T follicular helper cell (primary cell): ENCODE results near the gene ELP5.

Experiments used
- DNase-seq: peaks from one replicate; pipeline ENCODE4 v3.0.0-alpha.2; 2020; ENCODE audit warnings: low read depth

ELP5 gene

GRCh38 chr17:7219229-7219811 is 32.7 kb upstream of the ELP5 start:
- DNase-seq: no peak

GRCh38 chr17:7219812-7220592 is 32.0 kb upstream of the ELP5 start, which contains the start of the genes ACADVL and DLG4:
Gene ACADVL, plus strand, starts transcription at chr17:7219938. Its CDS starts 47 bp downstream, at chr17:7219985.
Gene DLG4, minus strand, starts transcription at chr17:7219836.
- peak; percentile 60 for DNase-seq

- DNase-seq: peak; percentile 43
These were observed 31.3 kb upstream of the ELP5 start for GRCh38 chr17:7220593-7221277.

GRCh38 chr17:7221278-7222092 is 30.5 kb upstream of the ELP5 start:
- DNase-seq: no peak

- DNase-seq: no peak
These were observed 29.7 kb upstream of the ELP5 start for GRCh38 chr17:7222093-7222971.

- DNase-seq: no peak
These were observed 29.1 kb upstream of the ELP5 start for GRCh38 chr17:7222972-7223292.

GRCh38 chr17:7223375-7223774 is 28.6 kb upstream of the ELP5 start:
- DNase-seq: no peak

GRCh38 chr17:7224110-7224509 is 27.9 kb upstream of the ELP5 start:
- DNase-seq: no peak

GRCh38 chr17:7224661-7225111 is 27.3 kb upstream of the ELP5 start:
- no peak for DNase-seq

- no peak for DNase-seq
These were observed 26.2 kb upstream of the ELP5 start for GRCh38 chr17:7225711-7226331.

- no peak for DNase-seq
These were observed 25.0 kb upstream of the ELP5 start for GRCh38 chr17:7226721-7227710.

GRCh38 chr17:7228920-7229319 is 23.1 kb upstream of the ELP5 start:
- no peak for DNase-seq

GRCh38 chr17:7229504-7229903 is 22.5 kb upstream of the ELP5 start:
- no peak for DNase-seq

GRCh38 chr17:7232114-7232513 is 19.9 kb upstream of the ELP5 start:
- no peak for DNase-seq

GRCh38 chr17:7233701-7234082 is 18.3 kb upstream of the ELP5 start:
- no peak for DNase-seq

GRCh38 chr17:7234083-7234951 is 17.7 kb upstream of the ELP5 start, which contains the start of gene DVL2:
Gene DVL2, minus strand, starts transcription at chr17:7234517. Its CDS starts 255 bp downstream, at chr17:7234262.
- DNase-seq: peak; percentile 93

GRCh38 chr17:7235693-7236665 is 16.0 kb upstream of the ELP5 start:
- no peak for DNase-seq
